Esophagus muscularis mucosa (tissue), 4 donors: ENCODE results near the gene CTSW. TPM values are rescaled to one million over a fixed set of nuclear protein-coding genes. Genes with fewer than 3 reads are reported as not detected.
A peak's percentile ranks its signal among the peaks of the same experiment; 100 is the strongest.
"Not testable (repeated sequence)": the region's sequence is repeated elsewhere in the genome, so short reads cannot be mapped to it uniquely, and the experiment has no call there.

Experiments used
- DNase-seq: peaks from one replicate; pipeline ENCODE4 v3.0.0-alpha.2; 2017; ENCODE audit errors: extremely low spot score
- H3K27ac ChIP-seq, 4 donors: fragments of 200-600 bp; sonication (generic); replicated peaks in 1 of 4; 1 replicate in 3 of 4; 2 replicates in 1 of 4; pipeline ENCODE4 v1.5.1; 2016 to 2019; ENCODE audit warnings: mild to moderate bottlenecking in 1 of 4
- H3K27me3 ChIP-seq, 4 donors: fragments of 200-600 bp; sonication (generic); one replicate each; pipeline versions ENCODE4 v1.5.1 to v1.6.0; 2016 to 2019
- H3K36me3 ChIP-seq, 4 donors: fragments of 200-600 bp; sonication (generic); one replicate each; pipeline ENCODE4 v1.5.1; 2016 to 2019
- H3K4me1 ChIP-seq, 4 donors: fragments of 200-600 bp; sonication (generic); one replicate each; pipeline ENCODE4 v1.5.1; 2016 to 2019
- H3K4me3 ChIP-seq, 4 donors: fragments of 200-600 bp; sonication (generic); 1 replicate in 2 of 4; 2 replicates in 2 of 4; pipeline ENCODE4 v1.5.1; 2016 to 2019; ENCODE audit warnings: mild to moderate bottlenecking in 4 of 4, moderate library complexity in 1 of 4
- H3K9me3 ChIP-seq, 4 donors: fragments of 200-600 bp; sonication (generic); 1 replicate in 3 of 4; 2 replicates in 1 of 4; pipeline ENCODE4 v1.5.1; 2016 to 2019
- EP300 ChIP-seq: sonication (generic); formaldehyde crosslinking; IDR thresholded peaks from one replicate; pipeline ENCODE4 v1.6.1; 2017; ENCODE audit warnings: antibody characterized with exemption
- POLR2A ChIP-seq: fragments of 450-650 bp; IDR thresholded peaks from one replicate; pipeline ENCODE4 v1.6.1; 2017; ENCODE audit warnings: antibody characterized with exemption, moderate library complexity, mild to moderate bottlenecking, low read depth
- POLR2AphosphoS5 ChIP-seq, 2 donors: sonication (generic); formaldehyde crosslinking; IDR thresholded peaks; one replicate each; pipeline ENCODE4 v1.6.1; 2017; ENCODE audit warnings: antibody characterized with exemption in 2 of 2
- WGBS: methylation state at CpG from one replicate; pipeline ENCODE4 v1.1.5; 2018; 5-methylcytosine and 5-hydroxymethylcytosine counted together
- intact Hi-C: fragments of 100-400 bp; cut with DNase I; formaldehyde crosslinking; loops from one replicate; pipeline ENCODE4 v1.15.1; 2023
- total RNA-seq, 4 donors: library from RNA; depleted of rRNA; stranded (reverse); fragments of >200 nt; gene quantifications; one replicate each; pipeline versions ENCODE4 v1.1.0 to v1.2.1, GENCODE V29; 2016
- TF ChIP-seq, protein P1 (sequence below), 3 experiments: fragments of 200-600 bp in 2 of 3; fragments of 450-650 bp in 1 of 3; sonication (generic) in 2 of 3; IDR thresholded peaks; one replicate each; pipeline ENCODE4 v1.5.1; 2017 to 2019; ENCODE audit warnings: antibody characterized with exemption in 3 of 3, mild to moderate bottlenecking in 2 of 3, moderate library complexity in 1 of 3

The CTSW gene, protein sequence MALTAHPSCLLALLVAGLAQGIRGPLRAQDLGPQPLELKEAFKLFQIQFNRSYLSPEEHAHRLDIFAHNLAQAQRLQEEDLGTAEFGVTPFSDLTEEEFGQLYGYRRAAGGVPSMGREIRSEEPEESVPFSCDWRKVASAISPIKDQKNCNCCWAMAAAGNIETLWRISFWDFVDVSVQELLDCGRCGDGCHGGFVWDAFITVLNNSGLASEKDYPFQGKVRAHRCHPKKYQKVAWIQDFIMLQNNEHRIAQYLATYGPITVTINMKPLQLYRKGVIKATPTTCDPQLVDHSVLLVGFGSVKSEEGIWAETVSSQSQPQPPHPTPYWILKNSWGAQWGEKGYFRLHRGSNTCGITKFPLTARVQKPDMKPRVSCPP
- total RNA-seq: 1 to 10 TPM in 3 of 4 donors, under 1 TPM in 1; 0.83 to 2.7 (median 1.5) TPM

DNA sequence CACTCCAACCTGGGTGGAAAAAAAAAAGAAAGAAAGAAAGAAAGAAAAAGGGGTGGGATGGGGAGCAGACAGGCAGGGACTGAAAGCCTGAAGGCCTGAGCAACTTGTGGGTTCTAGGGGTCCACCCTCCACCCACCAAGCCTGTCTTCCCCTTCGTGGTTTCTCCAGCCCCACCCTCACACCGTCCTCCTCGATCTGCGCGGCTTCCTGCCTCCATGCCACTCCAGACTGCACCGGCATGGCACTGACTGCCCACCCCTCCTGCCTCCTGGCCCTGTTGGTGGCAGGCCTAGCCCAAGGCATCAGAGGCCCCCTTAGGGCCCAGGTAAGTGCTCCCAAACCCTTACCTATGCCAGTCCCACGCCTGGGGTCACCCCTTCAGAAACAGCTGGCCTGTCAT, at the start of gene CTSW:
CTSW (plus strand) TSS at position 221 of the 400 bp plus-strand sequence; CDS start at position 239, 18 bp downstream.
- H3K36me3 ChIP-seq: peaks cover 8 to 29% (median 26%) of the 10 kb centered on the region in 4 donors
- intact Hi-C loops: no loop called here
- DNase-seq: no peak
- no peaks in the 10 kb centered on the region for H3K27me3 ChIP-seq
- WGBS: 65% methylated on average over 7 of the region's 7 CpGs
- H3K4me3 ChIP-seq: no peak within 1 kb of the TSS
- H3K4me1 ChIP-seq: peaks cover 0 to 7% (median 6%) of the 10 kb centered on the region in 4 donors
- peak in 1 of 2 donors; percentile 5 for TF ChIP-seq POLR2AphosphoS5 (IDR thresholded peaks at IDR 0.05)
- no peak for TF ChIP-seq EP300
- no peaks in the 10 kb centered on the region for H3K9me3 ChIP-seq
- no peak within 1 kb of the TSS for H3K27ac ChIP-seq

DNA sequence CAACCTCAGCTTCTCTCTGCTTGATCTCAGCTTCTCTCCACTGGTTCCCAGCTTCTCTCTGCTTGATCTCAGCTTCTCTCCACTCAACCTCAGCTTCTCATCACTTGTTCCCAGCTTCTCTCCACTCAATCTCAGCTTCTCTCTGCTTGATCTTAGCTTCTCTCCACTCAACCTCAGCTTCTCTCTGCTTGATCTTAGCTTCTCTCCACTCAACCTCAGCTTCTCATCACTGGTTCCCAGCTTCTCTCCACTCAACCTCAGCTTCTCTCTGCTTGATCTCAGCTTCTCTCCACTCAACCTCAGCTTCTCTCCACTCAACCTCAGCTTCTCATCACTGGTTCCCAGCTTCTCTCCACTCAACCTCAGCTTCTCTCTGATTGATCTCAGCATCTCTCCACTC, 47.4 kb upstream of the CTSW start:
- H3K4me1 ChIP-seq: peaks cover 11 to 22% (median 16%) of the 10 kb centered on the region in 4 donors
- H3K27me3 ChIP-seq, intact Hi-C loops, H3K4me3 ChIP-seq, DNase-seq, H3K9me3 ChIP-seq, H3K36me3 ChIP-seq, H3K27ac ChIP-seq: not testable (repeated sequence)

DNA sequence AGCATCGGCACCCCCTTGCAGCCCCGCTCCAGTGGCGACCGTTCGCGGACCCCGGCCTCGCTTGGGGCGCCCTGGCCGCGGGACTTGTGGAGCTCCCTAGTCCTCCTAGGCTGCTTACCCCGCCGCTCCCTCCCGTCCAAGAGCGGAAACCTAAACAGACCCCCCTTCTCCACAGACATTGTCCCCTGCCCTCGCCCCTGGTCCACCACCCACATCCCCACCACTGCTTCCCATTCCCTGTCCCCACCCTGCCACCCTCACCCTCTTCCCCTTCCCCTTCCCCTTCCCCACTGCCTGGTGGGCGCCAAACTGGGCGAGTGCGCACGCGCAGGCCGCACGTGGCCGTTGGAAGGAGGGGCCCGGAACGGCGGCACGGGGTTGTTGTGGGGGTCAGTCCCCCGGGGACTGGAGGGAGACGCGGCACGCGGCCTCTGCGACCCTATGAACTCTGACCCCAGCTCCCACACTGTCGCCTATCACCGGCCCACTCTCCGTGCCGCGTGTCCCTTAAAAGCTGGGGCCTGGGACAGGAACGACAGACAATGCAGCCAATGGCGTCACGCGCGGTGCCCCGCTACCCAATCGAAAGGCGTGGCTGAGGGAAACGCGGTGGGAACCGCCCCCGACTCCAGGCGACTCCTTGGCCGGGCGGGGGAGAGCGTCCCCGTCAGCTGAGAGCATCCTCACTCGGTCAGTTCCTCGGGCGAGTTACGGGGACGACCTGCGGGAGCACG, 46.2 kb upstream of the CTSW start, which contains the start of gene SNX32:
SNX32 (plus strand) TSS at position 667 of the 734 bp plus-strand sequence. CDS start 103 bp downstream, outside the sequence.
- no peaks in the 10 kb centered on the region for H3K36me3 ChIP-seq
- H3K4me1 ChIP-seq: peaks cover 11 to 22% (median 16%) of the 10 kb centered on the region in 4 donors
- peak within 1 kb of the TSS; percentile 59 to 70 (median 63) for H3K4me3 ChIP-seq
- peak within 1 kb of the TSS in 3 of 4 donors; percentile 44 to 51 (median 51) for H3K27ac ChIP-seq
- under 1% methylated on average over 36 of the region's 63 CpGs for WGBS
- intact Hi-C loops: no loop called here
- DNase-seq: peak; percentile 99
- no peaks in the 10 kb centered on the region for H3K9me3 ChIP-seq
- no peak for TF ChIP-seq EP300
- peak in 1 of 2 donors; percentile 78 for TF ChIP-seq POLR2AphosphoS5 (IDR thresholded peaks at IDR 0.05)
- no peaks in the 10 kb centered on the region for H3K27me3 ChIP-seq

DNA sequence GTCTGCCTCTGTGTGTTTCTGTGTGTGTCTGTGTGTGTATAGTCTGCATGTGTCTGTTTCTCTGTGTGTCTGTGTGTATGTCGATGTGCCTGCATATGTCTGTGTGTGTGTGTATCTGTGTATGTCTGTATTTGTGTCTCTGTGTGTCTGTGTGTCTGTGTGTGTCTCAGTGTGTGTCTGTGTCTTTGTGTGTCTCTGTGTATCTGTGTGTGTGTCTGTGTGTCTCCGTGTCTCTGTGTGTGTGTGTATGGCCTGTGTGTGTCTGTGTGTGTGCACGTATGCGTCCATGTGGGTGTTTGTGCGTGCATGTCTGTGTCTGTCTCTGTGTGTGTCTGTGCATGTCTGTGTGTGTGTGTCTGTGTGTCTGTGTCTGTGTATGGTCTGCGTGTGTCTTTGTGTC, 45.4 kb upstream of the CTSW start:
- H3K27me3 ChIP-seq: no peaks in the 10 kb centered on the region
- H3K4me3 ChIP-seq: peak overlapping the region; percentile 59 to 70 (median 63)
- intact Hi-C loops: no loop called here

DNA sequence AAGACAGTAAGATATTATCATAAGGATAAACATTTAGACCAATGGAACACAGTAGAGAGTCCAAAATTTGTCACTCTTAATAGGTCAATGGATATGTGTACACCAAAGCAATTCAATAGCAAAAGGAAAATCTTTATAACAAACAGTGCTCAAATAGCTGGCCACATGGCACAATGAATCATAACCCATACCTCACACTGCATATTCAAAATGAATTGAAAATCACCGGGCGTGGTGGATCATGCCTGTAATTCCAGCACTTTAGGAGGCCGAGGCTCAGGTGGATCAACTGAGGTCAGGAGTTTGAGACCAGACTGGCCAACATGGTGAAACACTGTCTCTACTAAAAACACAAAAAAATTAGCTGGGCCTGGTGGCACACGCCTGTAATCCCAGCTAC, 37.5 kb upstream of the CTSW start:
- Histone ChIP-seq H3K36me3 (no peaks in the 10 kb centered on the region), H3K4me3 (no peak overlapping the region), H3K27ac (no peak overlapping the region), H3K27me3 (no peaks in the 10 kb centered on the region), H3K4me1 (no peaks in the 10 kb centered on the region), H3K9me3 (no peaks in the 10 kb centered on the region)
- 98% methylated on average over 4 of the region's 4 CpGs for WGBS
- DNase-seq: no peak
- TF ChIP-seq, protein P1, sequence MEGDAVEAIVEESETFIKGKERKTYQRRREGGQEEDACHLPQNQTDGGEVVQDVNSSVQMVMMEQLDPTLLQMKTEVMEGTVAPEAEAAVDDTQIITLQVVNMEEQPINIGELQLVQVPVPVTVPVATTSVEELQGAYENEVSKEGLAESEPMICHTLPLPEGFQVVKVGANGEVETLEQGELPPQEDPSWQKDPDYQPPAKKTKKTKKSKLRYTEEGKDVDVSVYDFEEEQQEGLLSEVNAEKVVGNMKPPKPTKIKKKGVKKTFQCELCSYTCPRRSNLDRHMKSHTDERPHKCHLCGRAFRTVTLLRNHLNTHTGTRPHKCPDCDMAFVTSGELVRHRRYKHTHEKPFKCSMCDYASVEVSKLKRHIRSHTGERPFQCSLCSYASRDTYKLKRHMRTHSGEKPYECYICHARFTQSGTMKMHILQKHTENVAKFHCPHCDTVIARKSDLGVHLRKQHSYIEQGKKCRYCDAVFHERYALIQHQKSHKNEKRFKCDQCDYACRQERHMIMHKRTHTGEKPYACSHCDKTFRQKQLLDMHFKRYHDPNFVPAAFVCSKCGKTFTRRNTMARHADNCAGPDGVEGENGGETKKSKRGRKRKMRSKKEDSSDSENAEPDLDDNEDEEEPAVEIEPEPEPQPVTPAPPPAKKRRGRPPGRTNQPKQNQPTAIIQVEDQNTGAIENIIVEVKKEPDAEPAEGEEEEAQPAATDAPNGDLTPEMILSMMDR (IDR thresholded peaks at IDR 0.05): no peak
- TF ChIP-seq EP300 (no peak), POLR2AphosphoS5 (IDR thresholded peaks at IDR 0.05) (no peak), POLR2A (no peak)
- intact Hi-C loops: no loop called here

More for the DNA sequence above, 45.4 kb upstream of the CTSW start:
- Histone ChIP-seq H3K9me3 (no peaks in the 10 kb centered on the region), H3K4me1 (peaks cover 11 to 22% (median 16%) of the 10 kb centered on the region in 4 donors), H3K27ac (no peak overlapping the region), H3K36me3 (no peaks in the 10 kb centered on the region)
- no peak for DNase-seq
- TF ChIP-seq POLR2AphosphoS5 (IDR thresholded peaks at IDR 0.05) (no peak), EP300 (no peak), POLR2A (no peak)
- TF ChIP-seq, protein P1 (IDR thresholded peaks at IDR 0.05): no peak
- 40% methylated on average over 6 of the region's 6 CpGs for WGBS

DNA sequence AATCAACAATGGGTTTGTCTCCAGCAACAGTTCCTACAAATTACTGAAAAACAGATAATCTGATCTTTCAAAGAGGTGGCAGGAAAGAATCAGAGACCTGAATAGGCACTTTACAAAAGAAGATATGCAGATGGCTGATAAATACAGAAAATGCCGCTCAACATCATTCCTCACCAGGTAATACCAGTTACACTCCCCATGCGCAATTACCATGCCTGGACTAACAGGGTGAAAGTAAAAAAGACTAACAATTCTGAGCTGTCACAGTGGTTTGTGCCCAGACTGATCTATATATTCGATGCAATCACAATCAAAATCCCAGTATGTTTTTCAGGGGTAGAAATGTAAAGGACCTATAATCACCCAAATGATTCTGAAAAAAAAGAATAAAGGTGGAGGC, 35.8 kb upstream of the CTSW start:
- Histone ChIP-seq H3K36me3 (no peaks in the 10 kb centered on the region), H3K27me3 (no peaks in the 10 kb centered on the region), H3K27ac (no peak overlapping the region), H3K9me3 (no peaks in the 10 kb centered on the region), H3K4me1 (no peaks in the 10 kb centered on the region), H3K4me3 (no peak overlapping the region)
- intact Hi-C loops: no loop called here
- 98% methylated on average over 3 of the region's 3 CpGs for WGBS
- no peak for DNase-seq
- TF ChIP-seq POLR2AphosphoS5 (IDR thresholded peaks at IDR 0.05) (no peak), EP300 (no peak), POLR2A (no peak)
- TF ChIP-seq, protein P1 (IDR thresholded peaks at IDR 0.05): no peak
